HAP-1 (cell line): ENCODE data around the gene TAB3.
A peak's percentile ranks its signal among the peaks of the same experiment; 100 is the strongest.

ENCODE experiments used
- DNase-seq, 2 experiments: peaks; one replicate each; pipeline ENCODE4 v3.0.0-alpha.2; 2016 to 2020; ENCODE audit warnings: low spot score in 2 of 2
- H3K27me3 ChIP-seq: fragments of 250-450 bp; sonication (Bioruptor Pico); 2 replicates; pipeline ENCODE4 v1.5.1; 2020; ENCODE audit warnings: low read depth, mild to moderate bottlenecking, moderate library complexity
- H3K36me3 ChIP-seq: fragments of 250-450 bp; sonication (Bioruptor Pico); replicated peaks from 2 replicates; pipeline ENCODE4 v1.5.1; 2020; ENCODE audit warnings: mild to moderate bottlenecking
- H3K4me1 ChIP-seq: fragments of 250-450 bp; sonication (Bioruptor Pico); 2 replicates; pipeline ENCODE4 v1.5.1; 2020; ENCODE audit warnings: mild to moderate bottlenecking
- H3K4me3 ChIP-seq: fragments of 250-450 bp; sonication (Bioruptor Pico); 2 replicates; pipeline ENCODE4 v1.5.1; 2020; ENCODE audit warnings: mild to moderate bottlenecking, moderate library complexity
- H3K9me3 ChIP-seq: fragments of 250-450 bp; sonication (Bioruptor Pico); 2 replicates; pipeline ENCODE4 v1.5.1; 2020; ENCODE audit warnings: mild to moderate bottlenecking, moderate library complexity
- in situ Hi-C: fragments of 300-500 bp; cut with MboI; formaldehyde crosslinking; loops from 3 replicates; pipeline ENCODE4 v1.14.3; 2020; ENCODE audit warnings: low sequenced_read_pairs, inconsistent platforms, mixed read lengths

Gene TAB3

DNA sequence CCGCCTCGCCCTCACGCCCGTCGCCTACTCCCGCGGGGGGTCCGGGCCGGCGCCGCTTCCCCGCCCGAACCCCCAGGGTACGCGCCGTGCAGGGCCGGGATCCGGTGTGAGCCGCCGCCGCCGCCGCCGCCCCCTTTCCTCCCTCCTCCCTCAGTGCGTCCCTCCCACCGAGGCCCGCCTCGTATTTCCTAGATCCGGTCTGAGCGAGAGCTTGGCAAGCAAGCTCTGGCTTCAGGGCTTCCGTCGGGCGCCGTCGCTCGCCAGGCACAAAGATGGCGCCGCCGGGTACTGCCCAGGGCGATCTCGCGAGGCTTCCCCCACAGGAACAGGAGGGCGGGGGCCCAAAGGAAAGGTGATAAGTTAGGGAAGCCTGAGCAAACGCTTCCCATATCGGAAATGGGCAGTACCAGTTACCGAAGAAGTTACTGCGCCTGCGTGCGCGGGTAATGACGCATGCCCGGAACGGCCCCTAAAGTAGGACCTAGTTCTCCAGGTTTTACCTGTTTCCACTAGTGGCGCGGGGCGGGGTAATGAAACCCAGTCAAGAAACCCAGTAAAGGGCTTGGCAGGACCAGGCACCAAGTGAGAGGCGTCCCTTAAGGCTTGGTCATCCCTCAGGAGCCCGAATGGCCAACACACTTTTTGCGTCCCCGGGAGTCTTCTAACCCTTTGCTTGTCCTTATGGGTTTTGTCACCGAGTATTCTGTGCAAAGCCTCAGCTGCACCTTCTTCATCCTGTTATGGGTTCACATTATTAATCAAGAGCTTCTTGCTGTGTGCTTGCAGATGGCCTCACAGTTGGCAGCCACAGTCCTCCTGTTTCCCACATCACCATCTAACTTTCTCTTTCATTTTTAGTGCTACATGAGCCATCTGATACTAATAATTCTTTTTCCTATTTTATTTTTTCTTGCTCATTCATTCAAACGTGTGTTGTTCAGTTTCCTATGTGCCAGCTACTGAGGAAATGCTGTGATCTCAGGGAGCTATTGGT lies at the start of gene TAB3:
Gene TAB3, minus strand, starts transcription at position 108 of the 994 bp plus-strand sequence. CDS start 29,666 bp downstream, outside the sequence.
- H3K27me3 ChIP-seq, result peaks cover 3% of the 10 kb centered on the region; the same call in 1 of the 2 replicates
- peak; percentile 98 for DNase-seq
- H3K9me3 ChIP-seq, result no peaks in the 10 kb centered on the region
- peaks cover 13% of the 10 kb centered on the region for H3K4me1 ChIP-seq
- H3K4me3 ChIP-seq, result peak within 1 kb of the TSS; percentile 70
- H3K36me3 ChIP-seq, result no peaks in the 10 kb centered on the region
- in situ Hi-C loops, result no loop called here

DNA sequence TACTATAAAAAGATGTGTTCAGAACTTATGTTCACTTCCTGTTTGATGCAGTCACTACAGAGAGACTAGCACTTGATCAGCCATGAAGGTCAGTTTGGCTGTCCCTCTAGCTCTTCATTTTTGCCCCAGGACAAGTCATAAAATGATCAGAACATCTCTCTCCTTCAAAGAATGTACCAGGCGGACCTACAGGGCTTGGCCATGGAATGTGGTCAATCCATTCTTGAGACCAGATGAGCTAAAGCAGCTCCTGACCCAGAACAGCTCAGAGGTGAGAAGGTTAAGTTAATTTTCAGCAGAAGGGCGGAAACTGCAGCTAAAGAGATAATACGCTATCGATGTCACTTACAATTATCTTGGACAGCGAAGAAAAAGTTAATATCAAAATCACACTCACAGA lies 49.2 kb upstream of the TAB3 start:
- Histone ChIP-seq H3K36me3 (no peaks in the 10 kb centered on the region), H3K4me1 (peaks cover 3% of the 10 kb centered on the region; the same call in 1 of the 2 replicates), H3K9me3 (no peaks in the 10 kb centered on the region), H3K27me3 (no peaks in the 10 kb centered on the region), H3K4me3 (no peak overlapping the region)
- DNase-seq, result no peak
- in situ Hi-C loops, result no loop called here

DNA sequence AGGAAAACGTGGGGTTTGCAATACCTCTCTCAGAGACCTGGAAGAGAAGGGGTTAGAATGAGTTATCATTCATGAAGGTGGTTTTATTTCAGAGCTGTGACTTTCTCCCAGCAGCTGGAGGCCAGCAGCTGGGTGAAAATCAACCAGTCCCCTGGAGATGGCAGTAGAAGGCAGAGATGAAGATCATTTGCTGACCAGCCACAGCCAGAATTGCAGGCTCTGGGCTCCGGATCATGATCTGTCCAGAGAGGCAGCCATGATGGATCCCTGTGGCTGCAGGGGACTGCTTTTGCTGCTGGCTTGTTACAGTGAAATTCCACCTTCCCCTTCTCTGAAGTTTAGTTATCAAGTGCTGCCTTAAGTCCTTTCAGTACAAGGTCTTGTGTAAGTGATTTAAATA lies 46.9 kb upstream of the TAB3 start:
- peak; percentile 5 to 51 for DNase-seq
- Histone ChIP-seq H3K4me3 (no peak overlapping the region), H3K4me1 (peaks cover 3% of the 10 kb centered on the region; the same call in 1 of the 2 replicates), H3K27me3 (no peaks in the 10 kb centered on the region), H3K9me3 (no peaks in the 10 kb centered on the region), H3K36me3 (no peaks in the 10 kb centered on the region)
- in situ Hi-C loops, result no loop called here

GRCh38 chrX:30931920-30932319 lies 42.9 kb upstream of the TAB3 start:
- in situ Hi-C loops, result no loop called here
- H3K27me3 ChIP-seq, result no peaks in the 10 kb centered on the region
- no peaks in the 10 kb centered on the region for H3K36me3 ChIP-seq
- peaks cover 3% of the 10 kb centered on the region; the same call in 1 of the 2 replicates for H3K4me1 ChIP-seq
- no peak for DNase-seq
- no peaks in the 10 kb centered on the region for H3K9me3 ChIP-seq
- H3K4me3 ChIP-seq, result no peak overlapping the region

DNA sequence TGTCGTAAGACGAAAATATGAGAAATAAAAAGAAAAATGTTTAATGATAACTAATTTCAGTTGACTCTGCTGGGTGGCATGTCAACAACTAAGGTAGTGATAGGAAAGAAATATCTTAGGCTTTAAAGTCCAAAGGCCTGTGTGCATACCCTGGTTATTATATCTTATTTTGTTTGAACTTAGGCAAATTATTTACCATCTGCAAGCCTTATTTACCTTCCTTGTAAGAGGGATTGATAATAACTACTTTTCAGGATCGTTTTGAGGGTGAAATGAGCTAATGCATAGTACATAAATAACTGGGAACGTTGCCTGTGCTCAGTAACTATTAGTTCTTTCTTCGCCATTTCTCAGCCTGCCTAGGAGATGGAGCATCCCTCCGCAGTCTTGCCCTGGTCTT lies 41.6 kb upstream of the TAB3 start:
- H3K4me1 ChIP-seq, result no peaks in the 10 kb centered on the region
- DNase-seq, result no peak
- no peaks in the 10 kb centered on the region for H3K36me3 ChIP-seq
- H3K27me3 ChIP-seq, result no peaks in the 10 kb centered on the region
- H3K4me3 ChIP-seq, result no peak overlapping the region
- in situ Hi-C loops, result no loop called here
- no peaks in the 10 kb centered on the region for H3K9me3 ChIP-seq

- H3K36me3 ChIP-seq, result no peaks in the 10 kb centered on the region
- in situ Hi-C loops, result no loop called here
- H3K4me1 ChIP-seq, result no peaks in the 10 kb centered on the region
- no peak for DNase-seq
- H3K4me3 ChIP-seq, result no peak overlapping the region
- H3K9me3 ChIP-seq, result no peaks in the 10 kb centered on the region
- no peaks in the 10 kb centered on the region for H3K27me3 ChIP-seq
Observed at GRCh38 chrX:30930143-30930542, 41.1 kb upstream of the TAB3 start.

DNA sequence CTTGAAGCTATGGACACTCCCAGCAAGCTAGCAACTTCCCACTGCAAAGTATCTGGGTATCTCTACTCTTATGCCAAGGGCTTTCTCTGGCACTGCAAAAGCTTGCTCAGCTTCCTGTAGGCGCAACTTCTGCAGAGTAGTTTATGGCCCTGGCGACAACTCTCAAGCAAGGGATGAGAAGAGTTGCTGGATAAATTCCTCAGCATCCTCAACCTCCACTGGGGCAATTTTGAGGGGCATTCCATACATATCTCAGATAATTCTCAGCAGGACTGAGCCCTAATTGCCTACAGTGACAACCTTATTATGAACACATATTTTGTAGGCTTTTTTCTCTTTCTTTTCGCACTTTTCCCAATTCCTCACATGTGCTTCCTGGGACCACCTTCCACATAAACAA lies 31.2 kb upstream of the TAB3 start:
- Histone ChIP-seq H3K27me3 (no peaks in the 10 kb centered on the region), H3K9me3 (no peaks in the 10 kb centered on the region), H3K4me1 (no peaks in the 10 kb centered on the region), H3K4me3 (no peak overlapping the region), H3K36me3 (no peaks in the 10 kb centered on the region)
- in situ Hi-C loops, result no loop called here
- no peak for DNase-seq

DNA sequence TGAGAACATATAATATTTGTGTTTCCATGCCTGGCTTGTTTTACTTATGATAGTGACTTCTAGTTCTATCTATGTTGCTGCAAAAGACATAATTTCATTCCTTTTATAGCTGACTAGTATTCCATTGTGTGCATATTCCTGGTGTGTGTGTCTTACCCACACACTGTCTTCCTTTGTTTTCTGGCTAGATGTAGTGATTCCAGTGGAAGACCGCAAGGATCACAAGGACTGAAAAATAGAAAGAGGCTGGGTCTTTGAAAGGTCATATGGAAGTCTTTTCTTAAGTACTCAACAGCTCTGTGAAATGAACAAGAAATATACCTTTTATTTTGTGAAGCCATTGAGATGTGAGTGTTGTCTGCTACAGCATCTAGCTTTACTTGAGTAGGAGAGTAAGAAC lies 29.4 kb upstream of the TAB3 start:
- H3K9me3 ChIP-seq, result no peaks in the 10 kb centered on the region
- H3K36me3 ChIP-seq, result no peaks in the 10 kb centered on the region
- in situ Hi-C loops, result no loop called here

GRCh38 chrX:30913492-30913891 lies 24.4 kb upstream of the TAB3 start:
- Histone ChIP-seq H3K27me3 (no peaks in the 10 kb centered on the region), H3K36me3 (no peaks in the 10 kb centered on the region), H3K4me3 (no peak overlapping the region), H3K9me3 (no peaks in the 10 kb centered on the region), H3K4me1 (no peaks in the 10 kb centered on the region)
- in situ Hi-C loops, result no loop called here
- no peak for DNase-seq

More for the DNA sequence above, 29.4 kb upstream of the TAB3 start:
- no peak overlapping the region for H3K4me3 ChIP-seq
- H3K4me1 ChIP-seq, result no peaks in the 10 kb centered on the region
- no peaks in the 10 kb centered on the region for H3K27me3 ChIP-seq
- DNase-seq, result no peak

DNA sequence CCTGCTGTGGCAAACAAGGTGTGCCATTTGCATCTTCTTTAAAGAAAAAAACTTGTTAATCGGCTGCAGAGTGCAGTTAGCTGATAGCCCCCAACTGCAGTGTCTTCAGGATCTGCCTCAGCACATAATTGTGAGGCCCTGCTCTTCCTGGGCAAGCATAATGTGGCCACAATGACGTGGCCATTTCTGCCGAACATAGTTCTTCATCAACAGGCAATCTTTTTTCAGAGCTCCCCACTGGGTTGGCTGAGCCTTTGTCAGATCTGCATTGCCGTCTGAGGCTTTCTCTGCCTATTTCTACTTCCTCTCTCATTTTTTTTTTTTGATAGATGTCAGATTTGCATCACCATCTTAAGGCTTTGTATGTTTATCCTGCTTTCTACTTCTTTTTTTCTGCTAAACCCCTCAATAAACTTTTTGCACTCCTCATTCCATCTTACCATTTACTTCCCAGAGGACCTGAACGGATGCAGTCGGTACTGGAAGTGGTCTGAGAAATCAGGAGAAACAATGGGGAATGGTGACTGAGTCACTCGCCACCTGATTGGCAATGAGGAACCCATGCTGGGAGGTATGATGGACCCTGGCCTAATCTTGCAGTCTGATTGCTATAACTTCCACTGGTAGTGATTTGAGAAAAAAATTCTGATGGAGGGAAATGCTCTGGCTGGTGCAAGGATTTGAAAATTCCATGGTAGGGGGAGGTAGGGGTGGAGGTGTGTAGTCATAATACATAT lies 21.2 kb upstream of the TAB3 start:
- Histone ChIP-seq H3K36me3 (no peaks in the 10 kb centered on the region), H3K9me3 (no peaks in the 10 kb centered on the region), H3K27me3 (no peaks in the 10 kb centered on the region), H3K4me3 (no peak overlapping the region), H3K4me1 (no peaks in the 10 kb centered on the region)
- in situ Hi-C loops, result no loop called here
- DNase-seq, result no peak

- no peaks in the 10 kb centered on the region for H3K4me1 ChIP-seq
- H3K27me3 ChIP-seq, result no peaks in the 10 kb centered on the region
- H3K36me3 ChIP-seq, result no peaks in the 10 kb centered on the region
- H3K4me3 ChIP-seq, result no peak overlapping the region
- in situ Hi-C loops, result no loop called here
- no peak for DNase-seq
- H3K9me3 ChIP-seq, result no peaks in the 10 kb centered on the region
Observed at GRCh38 chrX:30906726-30907125, 17.7 kb upstream of the TAB3 start.

GRCh38 chrX:30905321-30905720 lies 16.3 kb upstream of the TAB3 start:
- DNase-seq, result no peak
- H3K36me3 ChIP-seq, result no peaks in the 10 kb centered on the region
- H3K4me3 ChIP-seq, result no peak overlapping the region
- no peaks in the 10 kb centered on the region for H3K4me1 ChIP-seq
- H3K9me3 ChIP-seq, result no peaks in the 10 kb centered on the region
- in situ Hi-C loops, result no loop called here
- 0 out of 2 replicates have a peak, but pooled peaks cover 3% of the 10 kb centered on the region for H3K27me3 ChIP-seq

DNA sequence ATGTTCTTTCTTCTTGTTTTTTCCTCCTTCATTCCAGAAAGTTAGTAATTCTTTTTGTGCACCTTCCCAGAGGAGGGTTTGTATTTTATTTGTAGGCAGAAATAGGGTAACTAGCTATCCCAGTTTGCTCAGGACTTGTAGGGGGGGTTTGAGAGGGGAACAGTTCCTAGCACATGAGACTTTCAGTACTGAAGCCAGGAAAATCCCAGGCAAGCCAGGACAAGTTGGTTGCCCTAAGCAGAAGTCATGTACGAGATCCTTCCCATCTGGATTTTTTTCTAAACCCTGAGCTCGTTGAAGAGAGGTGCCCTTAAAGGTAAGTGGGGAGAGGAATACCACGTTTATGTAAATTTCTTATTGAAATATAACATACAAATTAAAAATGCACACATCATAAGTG lies 15.6 kb upstream of the TAB3 start:
- in situ Hi-C loops, result no loop called here
- no peaks in the 10 kb centered on the region for H3K9me3 ChIP-seq
- H3K36me3 ChIP-seq, result no peaks in the 10 kb centered on the region
- 0 out of 2 replicates have a peak, but pooled peaks cover 3% of the 10 kb centered on the region for H3K27me3 ChIP-seq
- H3K4me1 ChIP-seq, result no peaks in the 10 kb centered on the region
- DNase-seq, result no peak
- no peak overlapping the region for H3K4me3 ChIP-seq

GRCh38 chrX:30904186-30904585 lies 15.1 kb upstream of the TAB3 start:
- no peaks in the 10 kb centered on the region for H3K36me3 ChIP-seq
- DNase-seq, result no peak
- H3K27me3 ChIP-seq, result 0 out of 2 replicates have a peak, but pooled peaks cover 3% of the 10 kb centered on the region
- H3K9me3 ChIP-seq, result no peaks in the 10 kb centered on the region
- in situ Hi-C loops, result no loop called here
- no peaks in the 10 kb centered on the region for H3K4me1 ChIP-seq
- H3K4me3 ChIP-seq, result no peak overlapping the region
